Sigmoid colon (tissue), 4 donors: ENCODE measurements around the gene HTT.

Experiments
- EP300 ChIP-seq, 4 donors: sonication (generic); formaldehyde crosslinking; IDR thresholded peaks; one replicate each; pipeline ENCODE4 v1.6.1; 2017; ENCODE audit warnings: antibody characterized with exemption in 4 of 4
- TF ChIP-seq, protein P1 (sequence below), 4 experiments: fragments of 450-650 bp in 3 of 4; fragments of 200-600 bp in 1 of 4; IDR thresholded peaks; one replicate each; pipeline ENCODE4 v1.5.1; 2016 to 2019; ENCODE audit warnings: antibody characterized with exemption in 4 of 4, mild to moderate bottlenecking in 3 of 4, moderate library complexity in 2 of 4

DNA sequence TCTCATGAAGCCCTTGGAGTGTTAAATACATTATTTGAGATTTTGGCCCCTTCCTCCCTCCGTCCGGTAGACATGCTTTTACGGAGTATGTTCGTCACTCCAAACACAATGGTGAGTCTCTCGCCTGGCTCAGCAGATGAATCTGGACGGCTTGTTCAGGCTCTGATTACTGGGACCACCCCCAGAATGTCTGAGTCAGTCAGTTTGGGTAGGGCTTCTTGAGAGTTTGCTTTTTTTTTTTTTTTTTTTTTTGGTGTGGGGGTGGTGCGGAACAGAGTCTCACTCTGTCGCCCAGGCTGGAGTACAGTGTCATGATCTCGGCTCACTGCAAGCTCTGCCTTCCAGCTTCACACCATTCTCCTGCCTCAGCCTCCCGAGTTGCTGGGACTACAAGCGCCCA is 112.1 kb downstream of the HTT start:
- no peak for TF ChIP-seq EP300 (IDR thresholded peaks at IDR 0.05)
- TF ChIP-seq, protein P1, sequence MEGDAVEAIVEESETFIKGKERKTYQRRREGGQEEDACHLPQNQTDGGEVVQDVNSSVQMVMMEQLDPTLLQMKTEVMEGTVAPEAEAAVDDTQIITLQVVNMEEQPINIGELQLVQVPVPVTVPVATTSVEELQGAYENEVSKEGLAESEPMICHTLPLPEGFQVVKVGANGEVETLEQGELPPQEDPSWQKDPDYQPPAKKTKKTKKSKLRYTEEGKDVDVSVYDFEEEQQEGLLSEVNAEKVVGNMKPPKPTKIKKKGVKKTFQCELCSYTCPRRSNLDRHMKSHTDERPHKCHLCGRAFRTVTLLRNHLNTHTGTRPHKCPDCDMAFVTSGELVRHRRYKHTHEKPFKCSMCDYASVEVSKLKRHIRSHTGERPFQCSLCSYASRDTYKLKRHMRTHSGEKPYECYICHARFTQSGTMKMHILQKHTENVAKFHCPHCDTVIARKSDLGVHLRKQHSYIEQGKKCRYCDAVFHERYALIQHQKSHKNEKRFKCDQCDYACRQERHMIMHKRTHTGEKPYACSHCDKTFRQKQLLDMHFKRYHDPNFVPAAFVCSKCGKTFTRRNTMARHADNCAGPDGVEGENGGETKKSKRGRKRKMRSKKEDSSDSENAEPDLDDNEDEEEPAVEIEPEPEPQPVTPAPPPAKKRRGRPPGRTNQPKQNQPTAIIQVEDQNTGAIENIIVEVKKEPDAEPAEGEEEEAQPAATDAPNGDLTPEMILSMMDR (IDR thresholded peaks at IDR 0.05) = no peak
